HG03175 (cell line): Measurements from ENCODE around the gene LEF1.

Experiments
- ATAC-seq: cut with Tn5 transposase; IDR thresholded peaks from one replicate; pipeline ENCODE4 v1.9.1; 2021; ENCODE audit warnings: mild to moderate bottlenecking, moderate library complexity; ENCODE audit not compliant: unreplicated experiment

The LEF1 gene

GRCh38 chr4:108004646-108005045, 164.1 kb downstream of the LEF1 start:
- ATAC-seq = no peak

- ATAC-seq = no peak
These were observed 164.7 kb downstream of the LEF1 start for GRCh38 chr4:108003982-108004515.

DNA sequence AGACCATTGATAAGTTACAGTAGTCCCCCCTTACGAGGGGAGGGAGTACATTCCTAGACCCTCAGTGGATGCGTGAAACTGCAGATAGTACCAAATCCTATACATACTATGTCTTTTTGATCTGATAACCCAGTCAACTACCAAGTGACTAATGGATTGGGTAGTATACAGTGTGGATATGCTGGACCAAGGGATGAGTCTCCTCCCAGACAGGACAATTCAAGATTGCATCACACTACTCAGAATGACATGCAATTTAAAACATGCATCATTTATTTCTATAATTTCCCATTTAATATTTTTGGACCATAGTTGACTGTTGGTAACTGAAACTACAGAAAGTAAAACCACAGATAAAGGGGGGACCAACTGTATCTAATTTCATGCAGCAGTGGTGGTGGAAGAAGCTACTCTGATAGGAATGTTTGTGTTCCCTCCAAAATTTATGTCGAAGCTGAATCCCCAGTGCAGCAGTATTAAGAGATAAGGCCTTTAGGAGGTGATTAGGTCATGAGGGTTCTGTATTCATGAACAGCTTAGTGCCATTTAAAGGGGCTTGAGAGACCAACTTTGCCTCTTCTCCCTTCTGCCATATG, 167.1 kb downstream of the LEF1 start:
- no peak for ATAC-seq

- ATAC-seq = no peak
These were observed 168.7 kb downstream of the LEF1 start for GRCh38 chr4:107999932-108000539.

GRCh38 chr4:107997794-107998193, 170.9 kb downstream of the LEF1 start:
- no peak for ATAC-seq
